Endodermal cell (in vitro differentiated cells): ENCODE results near the gene TBC1D2B. TPM values are rescaled to one million over a fixed set of nuclear protein-coding genes. Genes with fewer than 3 reads are reported as not detected.

Experiments used
- DNase-seq: peaks from one replicate; pipeline ENCODE4 v3.0.0-alpha.2; 2017
- H3K27ac ChIP-seq: 2 replicates; pipeline ENCODE4 v1.5.1; 2013; ENCODE audit warnings: mild to moderate bottlenecking, low read depth, low read length, moderate library complexity
- H3K27me3 ChIP-seq: 2 replicates; pipeline ENCODE4 v1.6.1; 2013; ENCODE audit warnings: mild to moderate bottlenecking, low read length, moderate library complexity; ENCODE audit not compliant: insufficient read depth, control insufficient read depth, poor library complexity, severe bottlenecking
- H3K36me3 ChIP-seq: 2 replicates; pipeline ENCODE4 v1.7.0; 2013; ENCODE audit warnings: mild to moderate bottlenecking, low read length, moderate library complexity; ENCODE audit not compliant: control insufficient read depth, insufficient read depth
- H3K4me1 ChIP-seq: one replicate; pipeline ENCODE4 v1.7.0; 2013; ENCODE audit warnings: low read length; ENCODE audit not compliant: control insufficient read depth, insufficient read depth
- H3K4me3 ChIP-seq: 2 replicates; pipeline ENCODE4 v1.5.1; 2013; ENCODE audit warnings: mild to moderate bottlenecking, low read length, moderate library complexity
- H3K9ac ChIP-seq: 2 replicates; pipeline ENCODE4 v1.6.1; 2013; ENCODE audit warnings: mild to moderate bottlenecking, low read length, moderate library complexity; ENCODE audit not compliant: poor library complexity, severe bottlenecking; ENCODE audit errors: extremely low read depth
- H3K9me3 ChIP-seq: 2 replicates; pipeline ENCODE4 v1.6.1; 2013; ENCODE audit warnings: mild to moderate bottlenecking, low read length, moderate library complexity; ENCODE audit not compliant: control insufficient read depth
- H3K27ac Mint-ChIP-seq: 2 replicates; pipeline ENCODE4 v1.8.0; 2020; ENCODE audit warnings: mixed read lengths
- H3K27me3 Mint-ChIP-seq: 2 replicates; pipeline ENCODE4 v1.8.0; 2021; ENCODE audit warnings: mild to moderate bottlenecking, mixed read lengths; ENCODE audit not compliant: insufficient read depth
- H3K36me3 Mint-ChIP-seq: 2 replicates; pipeline ENCODE4 v1.8.0; 2020; ENCODE audit warnings: low read depth, mixed read lengths
- H3K4me1 Mint-ChIP-seq: 2 replicates; pipeline ENCODE4 v1.8.0; 2020; ENCODE audit warnings: mixed read lengths
- H3K4me3 Mint-ChIP-seq: 2 replicates; pipeline ENCODE4 v1.8.0; 2020; ENCODE audit warnings: mild to moderate bottlenecking, moderate library complexity, mixed read lengths
- H3K9me3 Mint-ChIP-seq: 2 replicates; pipeline ENCODE4 v1.8.0; 2020; ENCODE audit warnings: mild to moderate bottlenecking, mixed read lengths
- CTCF ChIP-seq: fragments of 200-600 bp; sonication (generic); conservative IDR thresholded peaks from 2 replicates; pipeline ENCODE4 v1.5.0; 2021; ENCODE audit warnings: antibody characterized with exemption, mild to moderate bottlenecking
- WGBS, 2 experiments: methylation state at CpG; one replicate each; pipeline versions ENCODE4 v1.1.5 to v1.1.7; 2013; ENCODE audit warnings: missing lambda C conversion rate in 2 of 2, mixed read lengths in 1 of 2; ENCODE audit not compliant: insufficient coverage in 1 of 2, insufficient read length in 1 of 2; 5-methylcytosine and 5-hydroxymethylcytosine counted together
- total RNA-seq, 2 donors: library from RNA; stranded (reverse); fragmentation: NEBNext Ultra II Directional in 1 of 2; extraction: Animal tissue kit (Norgen Biotek cat#: 25700) in 1 of 2; gene quantifications; 2 replicates in 1 of 2; 3 replicates in 1 of 2; pipeline ENCODE4 v1.2.1, GENCODE V29; 2021

Gene TBC1D2B
- total RNA-seq, 2 donors from 2014 or later = 13.8 to 23.8 TPM

GRCh38 chr15:78020007-78020406, 57.5 kb downstream of the TBC1D2B start:
- no peaks in the 10 kb centered on the region for H3K9me3 ChIP-seq
- H3K4me1 ChIP-seq = no peaks in the 10 kb centered on the region
- H3K27ac ChIP-seq = no peak overlapping the region
- Mint-ChIP-seq H3K4me1 (no peaks in the 10 kb centered on the region), H3K27ac (no peak overlapping the region), H3K36me3 (peaks cover 5% of the 10 kb centered on the region), H3K9me3 (no peaks in the 10 kb centered on the region), H3K4me3 (no peak overlapping the region), H3K27me3 (no peaks in the 10 kb centered on the region)
- no peak overlapping the region for H3K9ac ChIP-seq
- no peak for TF ChIP-seq CTCF
- no peak for DNase-seq
- no peak overlapping the region for H3K4me3 ChIP-seq
- no peaks in the 10 kb centered on the region for H3K27me3 ChIP-seq
- WGBS, 2 experiments = 90 to 100% methylated on average over 1 to 2 of the region's 2 CpGs
- H3K36me3 ChIP-seq = no peaks in the 10 kb centered on the region

GRCh38 chr15:78018946-78019644, 58.4 kb downstream of the TBC1D2B start:
- H3K27ac Mint-ChIP-seq = no peak overlapping the region
- Histone ChIP-seq H3K9ac (no peak overlapping the region), H3K27ac (no peak overlapping the region), H3K36me3 (no peaks in the 10 kb centered on the region), H3K27me3 (no peaks in the 10 kb centered on the region), H3K4me3 (no peak overlapping the region), H3K4me1 (no peaks in the 10 kb centered on the region), H3K9me3 (no peaks in the 10 kb centered on the region)
- no peak for DNase-seq
- peaks cover 5% of the 10 kb centered on the region for H3K36me3 Mint-ChIP-seq
- WGBS, 2 experiments = 88 to 99% methylated on average over 6 to 11 of the region's 11 CpGs
- TF ChIP-seq CTCF = no peak
- H3K27me3 Mint-ChIP-seq = no peaks in the 10 kb centered on the region
- no peaks in the 10 kb centered on the region for H3K9me3 Mint-ChIP-seq
- H3K4me3 Mint-ChIP-seq = no peak overlapping the region
- no peaks in the 10 kb centered on the region for H3K4me1 Mint-ChIP-seq

- no peak for TF ChIP-seq CTCF
- no peak for DNase-seq
- H3K9me3 Mint-ChIP-seq = no peaks in the 10 kb centered on the region
- H3K36me3 Mint-ChIP-seq = peaks cover 2% of the 10 kb centered on the region
- 89 to 91% methylated on average over 4 of the region's 4 CpGs for WGBS, 2 experiments
- Histone ChIP-seq H3K36me3 (no peaks in the 10 kb centered on the region), H3K27ac (no peak overlapping the region), H3K4me1 (no peaks in the 10 kb centered on the region), H3K4me3 (no peak overlapping the region), H3K9me3 (no peaks in the 10 kb centered on the region), H3K27me3 (no peaks in the 10 kb centered on the region), H3K9ac (no peak overlapping the region)
- no peak overlapping the region for H3K4me3 Mint-ChIP-seq
- no peaks in the 10 kb centered on the region for H3K4me1 Mint-ChIP-seq
- H3K27me3 Mint-ChIP-seq = no peaks in the 10 kb centered on the region
- H3K27ac Mint-ChIP-seq = no peak overlapping the region
Observed at GRCh38 chr15:78018445-78018844, 59.1 kb downstream of the TBC1D2B start.
